Measurements from ENCODE around the gene AP4M1. TPM values are rescaled to one million over a fixed set of nuclear protein-coding genes. Genes with fewer than 3 reads are reported as not detected.
A peak's percentile ranks its signal among the peaks of the same experiment; 100 is the strongest.

AP4M1 gene
- total RNA-seq, 1 donor from 2014 or later: 22.6 TPM

DNA sequence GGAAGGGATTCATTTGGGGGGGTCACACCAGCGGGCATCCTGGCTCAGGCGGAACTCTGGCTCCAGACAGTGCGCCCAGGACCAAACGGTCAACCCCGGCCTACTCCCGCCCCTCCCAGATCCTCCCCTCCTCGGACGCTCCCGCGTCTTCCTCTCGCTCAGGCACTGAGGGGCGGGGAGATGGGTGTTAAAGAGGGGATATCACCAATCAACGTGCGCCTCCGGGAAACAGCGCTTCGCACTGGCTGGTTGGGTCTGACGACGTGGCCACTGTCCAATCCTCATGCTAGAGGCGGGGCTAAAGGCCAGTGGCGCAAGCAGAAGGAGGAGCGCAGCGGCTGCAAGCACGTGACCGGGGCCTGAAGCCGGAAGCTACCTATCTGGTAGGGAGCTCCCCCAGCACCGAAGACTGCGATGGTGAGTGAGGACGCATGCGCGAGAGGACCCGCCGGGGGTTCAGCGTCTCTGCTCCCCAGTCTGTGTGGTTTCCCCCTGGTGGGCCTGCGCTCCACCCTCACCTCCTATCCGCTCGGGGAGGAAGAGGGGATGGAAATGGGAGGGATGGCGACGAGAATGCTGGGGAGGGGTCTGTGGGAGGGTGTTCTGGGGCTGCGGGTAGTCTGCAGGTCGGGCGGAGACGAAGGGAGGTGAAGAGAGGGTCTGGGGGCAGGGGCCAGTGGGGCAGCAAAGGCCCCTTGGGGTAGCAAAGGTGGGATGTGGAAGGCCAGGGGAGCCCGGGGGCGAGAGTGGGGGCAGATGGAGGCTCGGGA lies 47.3 kb downstream of the AP4M1 start, which contains the start of gene LAMTOR4:
LAMTOR4 (plus strand) TSS at position 360 of the 770 bp plus-strand sequence; CDS start at position 415, 55 bp downstream.
- peak; percentile 93 for DNase-seq (ENCODE audit: low read depth, low spot score)
- TF ChIP-seq CTCF (conservative IDR thresholded peaks at IDR 0.05): no peak
- peaks cover 7% of the 10 kb centered on the region for H3K36me3 Mint-ChIP-seq (ENCODE audit: low read depth)
- H3K4me1 Mint-ChIP-seq: peaks cover 25% of the 10 kb centered on the region
- no peaks in the 10 kb centered on the region for H3K27me3 Mint-ChIP-seq (ENCODE audit: low read depth)
- no peaks in the 10 kb centered on the region for H3K9me3 Mint-ChIP-seq
- H3K4me3 Mint-ChIP-seq: peak within 1 kb of the TSS; percentile 97
- peak within 1 kb of the TSS; percentile 89 for H3K27ac Mint-ChIP-seq (ENCODE audit: unreplicated experiment)

DNA sequence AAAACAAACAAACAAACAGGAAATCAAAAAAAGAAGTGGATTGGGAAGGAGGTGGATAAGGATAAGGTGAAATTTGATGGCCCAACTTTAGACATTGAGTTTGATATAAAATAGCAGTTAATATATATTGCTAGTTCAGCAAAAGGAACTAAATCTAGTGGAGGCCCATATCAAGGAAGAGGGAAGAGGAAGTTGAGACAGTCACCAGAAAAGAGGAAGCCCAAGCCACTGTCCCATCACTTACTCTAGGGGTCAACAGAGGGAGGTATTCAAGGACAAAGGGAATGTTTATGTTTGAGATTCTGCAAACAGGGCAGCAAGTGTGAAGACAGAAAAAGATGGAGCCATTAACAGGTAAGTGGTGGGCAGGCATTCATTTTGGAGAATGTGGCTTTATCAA lies 51.0 kb downstream of the AP4M1 start:
- TF ChIP-seq CTCF (conservative IDR thresholded peaks at IDR 0.05): no peak
- no peak overlapping the region for H3K27ac Mint-ChIP-seq (ENCODE audit: unreplicated experiment)
- DNase-seq (ENCODE audit: low read depth, low spot score): no peak
- H3K36me3 Mint-ChIP-seq (ENCODE audit: low read depth): peaks cover 7% of the 10 kb centered on the region
- no peaks in the 10 kb centered on the region for H3K9me3 Mint-ChIP-seq
- peaks cover 35% of the 10 kb centered on the region for H3K4me1 Mint-ChIP-seq
- no peaks in the 10 kb centered on the region for H3K27me3 Mint-ChIP-seq (ENCODE audit: low read depth)
- peak overlapping the region; percentile 36 for H3K4me3 Mint-ChIP-seq

DNA sequence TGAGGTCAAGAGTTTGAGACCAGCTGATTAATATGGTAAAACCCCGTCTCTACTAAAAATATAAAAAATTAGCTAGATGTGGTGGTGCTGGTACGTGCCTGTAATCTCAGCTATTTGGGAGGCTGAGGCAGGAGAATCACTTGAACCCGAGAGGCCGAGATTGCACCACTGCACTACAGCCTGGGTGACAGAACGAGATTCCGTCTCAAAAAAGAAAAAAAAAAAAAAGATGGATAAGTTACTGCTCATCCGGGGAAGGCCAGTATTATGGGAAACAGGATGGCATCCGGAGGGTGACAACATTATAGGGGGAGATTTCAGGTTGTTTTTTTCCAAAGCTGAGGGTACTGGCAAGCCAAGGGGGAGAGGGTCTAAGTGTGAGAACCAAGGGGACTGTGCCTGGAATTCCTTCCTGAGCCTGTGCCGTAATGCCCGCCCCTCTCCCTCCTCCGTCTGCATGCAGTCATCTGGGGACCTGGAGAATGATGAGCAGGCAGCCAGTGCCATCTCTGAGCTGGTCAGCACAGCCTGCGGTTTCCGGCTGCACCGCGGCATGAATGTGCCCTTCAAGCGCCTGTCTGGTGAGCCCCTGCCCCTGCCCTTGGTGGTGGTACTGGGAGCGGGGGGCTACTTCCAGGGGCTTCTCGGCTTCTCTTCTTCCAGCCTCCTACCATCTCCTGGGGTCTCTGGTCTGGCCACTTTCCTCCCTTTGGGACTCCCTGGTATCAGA lies 51.7 kb downstream of the AP4M1 start:
- Mint-ChIP-seq H3K36me3 (ENCODE audit: low read depth) (peaks cover 7% of the 10 kb centered on the region), H3K27ac (ENCODE audit: unreplicated experiment) (no peak overlapping the region), H3K4me1 (peaks cover 40% of the 10 kb centered on the region), H3K4me3 (peak overlapping the region; percentile 47), H3K9me3 (no peaks in the 10 kb centered on the region), H3K27me3 (ENCODE audit: low read depth) (no peaks in the 10 kb centered on the region)
- no peak for TF ChIP-seq CTCF (conservative IDR thresholded peaks at IDR 0.05)
- no peak for DNase-seq (ENCODE audit: low read depth, low spot score)

DNA sequence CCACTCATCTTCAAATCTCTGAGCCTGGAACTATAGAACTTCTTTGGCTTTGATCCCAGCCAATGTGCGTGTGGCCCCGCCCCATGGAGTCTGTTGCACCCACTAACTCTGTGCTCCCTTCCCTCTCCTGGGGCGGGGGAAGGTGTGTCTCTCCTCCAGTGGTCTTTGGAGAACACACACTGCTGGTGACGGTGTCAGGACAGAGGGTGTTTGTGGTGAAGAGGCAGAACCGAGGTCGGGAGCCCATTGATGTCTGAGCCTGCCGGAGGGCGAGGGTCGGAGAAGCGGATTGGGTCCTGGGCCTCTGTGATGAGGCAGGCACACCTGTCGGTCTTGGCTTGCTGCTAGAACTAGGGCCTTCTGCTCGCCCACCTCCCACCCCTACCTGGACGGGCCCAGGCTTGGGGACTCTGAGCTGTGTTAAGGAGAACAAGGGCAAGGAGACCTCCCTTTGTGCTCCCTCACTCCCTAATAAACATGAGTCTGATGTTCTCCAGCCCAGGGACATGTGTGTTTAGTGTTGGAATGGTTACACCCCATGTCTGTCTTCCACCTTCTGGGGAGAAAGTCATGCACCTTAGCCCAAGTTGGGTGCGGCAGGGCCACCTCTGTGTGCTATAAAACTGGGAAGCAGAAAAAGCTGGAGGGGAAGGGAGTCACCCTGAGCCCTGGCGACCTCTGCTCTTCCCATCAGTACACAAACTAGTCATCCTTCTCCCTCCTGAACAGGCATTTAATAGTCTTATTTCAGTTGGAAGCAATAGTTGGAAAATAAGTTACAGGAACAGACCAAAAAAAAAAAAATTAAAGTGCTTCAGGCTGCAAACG lies 52.5 kb downstream of the AP4M1 start:
- Mint-ChIP-seq H3K36me3 (ENCODE audit: low read depth) (peaks cover 7% of the 10 kb centered on the region), H3K4me3 (peak overlapping the region; percentile 69), H3K9me3 (no peaks in the 10 kb centered on the region), H3K27ac (ENCODE audit: unreplicated experiment) (no peak overlapping the region), H3K27me3 (ENCODE audit: low read depth) (no peaks in the 10 kb centered on the region), H3K4me1 (peaks cover 35% of the 10 kb centered on the region)
- no peak for DNase-seq (ENCODE audit: low read depth, low spot score)
- TF ChIP-seq CTCF (conservative IDR thresholded peaks at IDR 0.05): no peak
